Keratinocyte (primary cell): ENCODE measurements around the gene AOAH. TPM values are rescaled to one million over a fixed set of nuclear protein-coding genes. Genes with fewer than 3 reads are reported as not detected.
A peak's percentile ranks its signal among the peaks of the same experiment; 100 is the strongest.

Experiments used
- DNase-seq: peaks from one replicate; pipeline ENCODE4 v3.0.0-alpha.2; 2011; ENCODE audit warnings: low read depth, missing footprints, low spot score
- FAIRE-seq: peaks from 2 replicates; lab custom pipeline; 2011; peaks lifted over from hg19 to GRCh38; lab: Jason Lieb, UNC
- H2AFZ ChIP-seq: 2 replicates; pipeline ENCODE4 v1.6.0; 2012; ENCODE audit warnings: low read length, control low read depth, inconsistent platforms; ENCODE audit not compliant: control insufficient read depth
- H3K27ac ChIP-seq: 2 replicates; pipeline ENCODE4 v1.5.1; 2011; ENCODE audit warnings: low read length; ENCODE audit not compliant: control insufficient read depth, insufficient read depth
- H3K27me3 ChIP-seq: 3 replicates; pipeline ENCODE4 v1.6.0; 2011; ENCODE audit warnings: low read length; ENCODE audit not compliant: control insufficient read depth, insufficient read depth; ENCODE audit errors: extremely low read depth
- H3K36me3 ChIP-seq, 2 experiments: 2 replicates in 1 of 2; 3 replicates in 1 of 2; pipeline ENCODE4 v1.5.1; 2011; ENCODE audit warnings: low read length in 2 of 2, mild to moderate bottlenecking in 1 of 2; ENCODE audit not compliant: control insufficient read depth in 2 of 2, insufficient read depth in 2 of 2; ENCODE audit errors: extremely low read depth in 1 of 2
- H3K4me1 ChIP-seq: 3 replicates; pipeline ENCODE4 v1.5.1; 2011; ENCODE audit warnings: low read length; ENCODE audit not compliant: control insufficient read depth, insufficient read depth; ENCODE audit errors: extremely low read depth
- H3K4me2 ChIP-seq: 3 replicates; pipeline ENCODE4 v1.6.0; 2011; ENCODE audit warnings: low read depth, low read length; ENCODE audit not compliant: control insufficient read depth, insufficient read depth; ENCODE audit errors: extremely low read depth
- H3K4me3 ChIP-seq, 3 experiments: fragments of 200-600 bp in 1 of 3; sonication (generic) in 1 of 3; 2 replicates in 2 of 3; 3 replicates in 1 of 3; pipeline ENCODE4 v1.5.1; 2011 to 2016; ENCODE audit warnings: low read length in 3 of 3, mild to moderate bottlenecking in 3 of 3, control low read depth in 2 of 3, inconsistent platforms in 1 of 3, low read depth in 1 of 3, mixed read lengths in 1 of 3, mixed run types in 1 of 3, moderate library complexity in 1 of 3; ENCODE audit not compliant: control insufficient read depth in 2 of 3, insufficient read depth in 2 of 3; ENCODE audit errors: extremely low read depth in 1 of 3
- H3K79me2 ChIP-seq: 2 replicates; pipeline ENCODE4 v1.6.0; 2012; ENCODE audit warnings: low read length; ENCODE audit not compliant: control insufficient read depth, insufficient read depth
- H3K9ac ChIP-seq: 3 replicates; pipeline ENCODE4 v1.6.0; 2011; ENCODE audit warnings: low read length; ENCODE audit not compliant: control insufficient read depth, insufficient read depth; ENCODE audit errors: extremely low read depth
- H3K9me1 ChIP-seq: 3 replicates; pipeline ENCODE4 v1.6.0; 2011; ENCODE audit warnings: low read length; ENCODE audit not compliant: control insufficient read depth, insufficient read depth; ENCODE audit errors: extremely low read depth
- H3K9me3 ChIP-seq: 2 replicates; pipeline ENCODE4 v1.5.1; 2012; ENCODE audit warnings: low read depth, low read length; ENCODE audit not compliant: control insufficient read depth
- H4K20me1 ChIP-seq: 3 replicates; pipeline ENCODE4 v1.6.0; 2011; ENCODE audit warnings: low read length; ENCODE audit not compliant: control insufficient read depth, insufficient read depth; ENCODE audit errors: extremely low read depth
- EZH2 ChIP-seq: IDR thresholded peaks from one replicate; pipeline ENCODE4 v1.6.1; 2012; ENCODE audit warnings: inconsistent platforms, mild to moderate bottlenecking, low read length, moderate library complexity
- dilution Hi-C: fragments of 300-500 bp; cut with MboI; formaldehyde crosslinking; loops from one replicate; pipeline ENCODE4 v1.7.0; 2020; ENCODE audit warnings: low sequenced_read_pairs; ENCODE audit not compliant: extremely low pct_ligation_motif_present
- polyA plus RNA-seq, 5 experiments: library from polyadenylated mRNA; depleted of rRNA in 3 of 5; stranded (reverse) in 3 of 5; stranded (forward) in 1 of 5; unstranded in 1 of 5; fragments of >200 nt; gene quantifications; 1 replicate in 1 of 5; 2 replicates in 3 of 5; 3 replicates in 1 of 5; pipeline versions ENCODE4 v1.2.1 to v1.2.3, GENCODE V29; 2011 to 2012; ENCODE audit warnings: missing spikeins in 2 of 5, low read depth in 1 of 5, low replicate concordance in 1 of 5
- TF ChIP-seq, protein P1 (sequence below), 3 experiments: IDR thresholded peaks in 1 of 3; conservative IDR thresholded peaks in 1 of 3; optimal IDR thresholded peaks in 1 of 3; 2 replicates in 2 of 3; 3 replicates in 1 of 3; pipeline versions ENCODE3 to v1.5.1; 2011; ENCODE audit warnings: low read length in 3 of 3, mild to moderate bottlenecking in 3 of 3, moderate library complexity in 2 of 3, control low read depth in 1 of 3, inconsistent platforms in 1 of 3; ENCODE audit not compliant: insufficient read depth in 2 of 3; ENCODE audit errors: extremely low read depth in 1 of 3

The AOAH gene
- polyA plus RNA-seq, 1 donor (not counting 4 experiments of a cell fraction or from before 2014, with no cell fraction given): 0.43 TPM

GRCh38 chr7:36741866-36742265 is 17.6 kb upstream of the AOAH start:
- Histone ChIP-seq H3K9me1 (no peaks in the 10 kb centered on the region), H3K36me3 (no peaks in the 10 kb centered on the region), H2AFZ (no peak overlapping the region), H3K27ac (no peak overlapping the region), H3K79me2 (no peaks in the 10 kb centered on the region), H3K9me3 (no peaks in the 10 kb centered on the region), H3K27me3 (no peaks in the 10 kb centered on the region), H3K4me1 (peaks cover 10% of the 10 kb centered on the region), H3K4me2 (no peak overlapping the region), H3K4me3 (no peak overlapping the region), H4K20me1 (no peaks in the 10 kb centered on the region), H3K9ac (no peak overlapping the region)
- dilution Hi-C loops: no loop called here
- FAIRE-seq (no peak), DNase-seq (no peak)
- TF ChIP-seq, protein P1, sequence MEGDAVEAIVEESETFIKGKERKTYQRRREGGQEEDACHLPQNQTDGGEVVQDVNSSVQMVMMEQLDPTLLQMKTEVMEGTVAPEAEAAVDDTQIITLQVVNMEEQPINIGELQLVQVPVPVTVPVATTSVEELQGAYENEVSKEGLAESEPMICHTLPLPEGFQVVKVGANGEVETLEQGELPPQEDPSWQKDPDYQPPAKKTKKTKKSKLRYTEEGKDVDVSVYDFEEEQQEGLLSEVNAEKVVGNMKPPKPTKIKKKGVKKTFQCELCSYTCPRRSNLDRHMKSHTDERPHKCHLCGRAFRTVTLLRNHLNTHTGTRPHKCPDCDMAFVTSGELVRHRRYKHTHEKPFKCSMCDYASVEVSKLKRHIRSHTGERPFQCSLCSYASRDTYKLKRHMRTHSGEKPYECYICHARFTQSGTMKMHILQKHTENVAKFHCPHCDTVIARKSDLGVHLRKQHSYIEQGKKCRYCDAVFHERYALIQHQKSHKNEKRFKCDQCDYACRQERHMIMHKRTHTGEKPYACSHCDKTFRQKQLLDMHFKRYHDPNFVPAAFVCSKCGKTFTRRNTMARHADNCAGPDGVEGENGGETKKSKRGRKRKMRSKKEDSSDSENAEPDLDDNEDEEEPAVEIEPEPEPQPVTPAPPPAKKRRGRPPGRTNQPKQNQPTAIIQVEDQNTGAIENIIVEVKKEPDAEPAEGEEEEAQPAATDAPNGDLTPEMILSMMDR (optimal IDR thresholded peaks at IDR 0.05 in 1 of 3, IDR thresholded peaks at IDR 0.05 in 1 of 3, conservative IDR thresholded peaks at IDR 0.05 in 1 of 3; ENCODE audit: extremely low read depth in 1 of 3, insufficient read depth in 2 of 3, low read length in 3 of 3): no peak
- TF ChIP-seq EZH2: no peak

DNA sequence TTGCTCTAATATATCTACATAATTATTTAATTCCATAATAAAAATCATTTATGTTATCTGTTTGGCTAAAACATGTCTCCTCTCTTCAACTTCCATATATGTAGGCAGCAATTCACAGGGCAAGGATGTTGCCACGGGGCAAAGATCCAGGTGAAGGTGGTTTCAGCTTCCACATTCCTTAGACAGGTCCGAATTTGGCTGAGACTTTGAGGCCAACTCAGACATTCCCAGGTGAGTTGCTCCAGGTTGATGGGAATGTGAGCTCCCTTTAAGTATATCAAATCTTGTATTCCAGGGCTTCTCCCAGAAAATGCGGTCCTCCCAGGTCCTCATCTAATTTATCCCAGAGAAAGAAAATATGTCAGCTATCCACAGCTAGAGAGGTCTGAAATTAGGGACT is 15.1 kb upstream of the AOAH start:
- TF ChIP-seq EZH2: no peak
- TF ChIP-seq, protein P1 (optimal IDR thresholded peaks at IDR 0.05 in 1 of 3, IDR thresholded peaks at IDR 0.05 in 1 of 3, conservative IDR thresholded peaks at IDR 0.05 in 1 of 3; ENCODE audit: extremely low read depth in 1 of 3, insufficient read depth in 2 of 3, low read length in 3 of 3): no peak
- H3K27ac ChIP-seq: no peak overlapping the region
- H4K20me1 ChIP-seq: no peaks in the 10 kb centered on the region
- H3K4me3 ChIP-seq: no peak overlapping the region
- H3K9ac ChIP-seq: no peak overlapping the region
- FAIRE-seq: peak; percentile 75
- H3K9me1 ChIP-seq: no peaks in the 10 kb centered on the region
- H3K79me2 ChIP-seq: no peaks in the 10 kb centered on the region
- dilution Hi-C loops: no loop called here
- H3K36me3 ChIP-seq: no peaks in the 10 kb centered on the region
- no peaks in the 10 kb centered on the region for H3K27me3 ChIP-seq
- H3K4me2 ChIP-seq: no peak overlapping the region
- DNase-seq: peak; percentile 25
- peaks cover 10% of the 10 kb centered on the region for H3K4me1 ChIP-seq
- H3K9me3 ChIP-seq: no peaks in the 10 kb centered on the region
- no peak overlapping the region for H2AFZ ChIP-seq
